A673 (cell line): ENCODE results near the gene PGAP3.

Experiments
- CTCF ChIP-seq: fragments of 300-800, 200-600 bp; sonication (generic); conservative IDR thresholded peaks from 2 replicates; pipeline ENCODE4 v1.5.1; 2017; ENCODE audit warnings: low read depth, mild to moderate bottlenecking, antibody characterized with exemption, low read length, moderate library complexity, mixed read lengths
- EZH2 ChIP-seq: fragments of 200-600 bp; sonication (generic); IDR thresholded peaks from 2 replicates; pipeline ENCODE4 v1.6.1; 2017; ENCODE audit warnings: borderline replicate concordance, low read depth, mild to moderate bottlenecking, mixed read lengths, antibody characterized with exemption, low read length; ENCODE audit not compliant: poor library complexity, severe bottlenecking

- no peak for TF ChIP-seq CTCF
- no peak for TF ChIP-seq EZH2
These were observed 32.8 kb downstream of the PGAP3 start for GRCh38 chr17:39655105-39655504.
